Endothelial cell of umbilical vein (primary cell): ENCODE measurements around the gene CHRM1.

Experiments
- EZH2 ChIP-seq: IDR thresholded peaks from 2 replicates; pipeline ENCODE4 v1.6.1; 2012; ENCODE audit warnings: borderline replicate concordance, low read depth, mild to moderate bottlenecking, moderate library complexity, low read length, inconsistent platforms; ENCODE audit not compliant: severe bottlenecking
- MAX ChIP-seq: IDR thresholded peaks from 2 replicates; pipeline ENCODE4 v1.6.1; 2011; ENCODE audit not compliant: insufficient read depth, insufficient read length
- TF ChIP-seq, protein P1 (sequence below), 2 donors: IDR thresholded peaks; 1 replicate in 1 of 2; 2 replicates in 1 of 2; pipeline ENCODE4 v1.5.1; 2011; ENCODE audit warnings: low read length in 2 of 2, mild to moderate bottlenecking in 2 of 2, moderate library complexity in 2 of 2, control low read depth in 1 of 2, inconsistent platforms in 1 of 2, low read depth in 1 of 2; ENCODE audit not compliant: insufficient read depth in 1 of 2; ENCODE audit errors: extremely low read depth in 1 of 2

DNA sequence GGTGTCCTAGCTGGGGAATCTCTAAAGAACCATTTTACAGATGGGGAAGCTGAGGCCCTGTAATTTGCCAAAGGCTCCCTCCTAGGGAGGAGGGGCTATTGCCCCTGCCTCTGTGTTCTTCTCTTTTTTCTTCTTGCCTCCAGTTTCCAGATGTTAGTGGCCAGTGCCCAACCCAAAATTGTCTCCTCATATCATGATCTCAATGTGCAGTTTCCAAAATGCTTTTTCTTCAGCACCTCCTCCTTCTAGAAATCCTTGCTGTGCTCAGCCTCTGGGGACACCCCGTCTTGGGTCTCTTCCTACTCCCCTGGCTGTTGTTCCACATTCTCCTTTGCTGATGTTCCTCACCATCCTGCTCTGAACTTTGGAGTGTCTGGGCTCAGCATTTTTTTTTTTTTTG lies 9.5 kb upstream of the CHRM1 start:
- TF ChIP-seq, protein P1, sequence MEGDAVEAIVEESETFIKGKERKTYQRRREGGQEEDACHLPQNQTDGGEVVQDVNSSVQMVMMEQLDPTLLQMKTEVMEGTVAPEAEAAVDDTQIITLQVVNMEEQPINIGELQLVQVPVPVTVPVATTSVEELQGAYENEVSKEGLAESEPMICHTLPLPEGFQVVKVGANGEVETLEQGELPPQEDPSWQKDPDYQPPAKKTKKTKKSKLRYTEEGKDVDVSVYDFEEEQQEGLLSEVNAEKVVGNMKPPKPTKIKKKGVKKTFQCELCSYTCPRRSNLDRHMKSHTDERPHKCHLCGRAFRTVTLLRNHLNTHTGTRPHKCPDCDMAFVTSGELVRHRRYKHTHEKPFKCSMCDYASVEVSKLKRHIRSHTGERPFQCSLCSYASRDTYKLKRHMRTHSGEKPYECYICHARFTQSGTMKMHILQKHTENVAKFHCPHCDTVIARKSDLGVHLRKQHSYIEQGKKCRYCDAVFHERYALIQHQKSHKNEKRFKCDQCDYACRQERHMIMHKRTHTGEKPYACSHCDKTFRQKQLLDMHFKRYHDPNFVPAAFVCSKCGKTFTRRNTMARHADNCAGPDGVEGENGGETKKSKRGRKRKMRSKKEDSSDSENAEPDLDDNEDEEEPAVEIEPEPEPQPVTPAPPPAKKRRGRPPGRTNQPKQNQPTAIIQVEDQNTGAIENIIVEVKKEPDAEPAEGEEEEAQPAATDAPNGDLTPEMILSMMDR (IDR thresholded peaks at IDR 0.05; ENCODE audit: extremely low read depth in 1 of 2, insufficient read depth in 1 of 2, low read depth in 1 of 2, low read length in 2 of 2) = no peak
- TF ChIP-seq EZH2 (no peak), MAX (no peak)
